A549 (cell line): ENCODE results near the gene JMJD8. TPM values are rescaled to one million over a fixed set of nuclear protein-coding genes. Genes with fewer than 3 reads are reported as not detected.
A peak's percentile ranks its signal among the peaks of the same experiment; 100 is the strongest.

Experiments used
- ATAC-seq, 2 experiments: fragments of 200-7000 bp in 1 of 2; fragments of >200 bp in 1 of 2; cut with Nextera tagmentation in 1 of 2; cut with Tn5 transposase in 1 of 2; 3 replicates each; pipeline versions ENCODE4 v1.8.0 to v1.9.1; 2018 to 2020; ENCODE audit warnings: mild to moderate bottlenecking in 1 of 2, moderate library complexity in 1 of 2
- CTCF ChIA-PET: fragments of 300-600 bp; sonication (Branson Sonifier 250); formaldehyde crosslinking; extraction: SDS; loops from one replicate; lab custom pipeline; 2021; ENCODE audit warnings: antibody characterized with exemption, inconsistent platforms; lab: Yijun Ruan, JAX
- POLR2A ChIA-PET: fragments of 350-600 bp; formaldehyde crosslinking; extraction: SDS; loops from one replicate; lab custom pipeline; 2021; ENCODE audit warnings: antibody characterized with exemption, inconsistent platforms; lab: Yijun Ruan, JAX
- DNase-seq, 2 experiments: peaks; one replicate each; pipeline versions ENCODE4 v3.0.0 to v3.0.0-alpha.2; 2011 to 2016; ENCODE audit warnings: low read depth in 1 of 2, low spot score in 1 of 2
- FAIRE-seq: peaks from 2 replicates; lab custom pipeline; 2011; peaks lifted over from hg19 to GRCh38; lab: Jason Lieb, UNC
- H3K27ac ChIP-seq, 2 experiments: fragments of >200 bp; sonication (Bioruptor Twin); formaldehyde crosslinking; 3 replicates each; pipeline ENCODE4 v1.5.1; 2016 to 2017
- H3K4me1 ChIP-seq: fragments of >200 bp; sonication (Bioruptor Twin); formaldehyde crosslinking; 3 replicates; pipeline ENCODE4 v1.6.1; 2016
- H3K4me2 ChIP-seq: fragments of >200 bp; sonication (Bioruptor Twin); formaldehyde crosslinking; 3 replicates; pipeline ENCODE4 v1.6.1; 2016
- H3K4me3 ChIP-seq: fragments of >200 bp; sonication (Bioruptor Twin); formaldehyde crosslinking; 3 replicates; pipeline ENCODE4 v1.5.1; 2016
- H3K9me3 ChIP-seq: fragments of >200 bp; sonication (Bioruptor Twin); formaldehyde crosslinking; 3 replicates; pipeline ENCODE4 v1.6.1; 2016
- BHLHE40 ChIP-seq: IDR thresholded peaks from 2 replicates; pipeline ENCODE4 v1.6.1; 2012; ENCODE audit warnings: low read depth, low read length, inconsistent platforms
- CBX2 ChIP-seq: fragments of 200-600 bp; sonication (generic); IDR thresholded peaks from 2 replicates; pipeline ENCODE4 v1.6.1; 2016; ENCODE audit warnings: low read depth, mild to moderate bottlenecking, borderline replicate concordance
- CBX8 ChIP-seq: fragments of 200-600 bp; sonication (generic); IDR thresholded peaks from 2 replicates; pipeline ENCODE4 v1.6.1; 2016
- CEBPB ChIP-seq, 2 experiments: fragments of >200 bp in 1 of 2; sonication (Bioruptor Twin) in 1 of 2; formaldehyde crosslinking in 1 of 2; IDR thresholded peaks; 2 replicates each; pipeline ENCODE4 v1.6.1; 2012 to 2016
- CHD4 ChIP-seq: fragments of 200-600 bp; sonication (generic); IDR thresholded peaks from 2 replicates; pipeline ENCODE4 v1.6.1; 2016; ENCODE audit warnings: antibody characterized with exemption, mild to moderate bottlenecking, borderline replicate concordance
- EHF ChIP-seq: fragments of 250-450 bp; sonication (Bioruptor Pico); IDR thresholded peaks from 2 replicates; pipeline ENCODE4 v1.5.0; 2020; ENCODE audit warnings: mild to moderate bottlenecking
- FOSB ChIP-seq: fragments of 250-450 bp; sonication (Bioruptor Pico); IDR thresholded peaks from 2 replicates; pipeline ENCODE4 v1.5.0; 2020; ENCODE audit warnings: mild to moderate bottlenecking, moderate library complexity
- GATA3 ChIP-seq: IDR thresholded peaks from 2 replicates; pipeline ENCODE4 v1.6.1; 2012; ENCODE audit warnings: borderline replicate concordance
- HDAC2 ChIP-seq: fragments of 200-600 bp; sonication (generic); IDR thresholded peaks from 2 replicates; pipeline ENCODE4 v1.6.1; 2016
- HEYL ChIP-seq: fragments of 250-450 bp; sonication (Bioruptor Pico); IDR thresholded peaks from 2 replicates; pipeline ENCODE4 v1.8.0; 2021; ENCODE audit warnings: mild to moderate bottlenecking, moderate library complexity
- HOXA7 ChIP-seq: fragments of 250-450 bp; sonication (Bioruptor Pico); IDR thresholded peaks from 2 replicates; pipeline ENCODE4 v1.5.0; 2020; ENCODE audit warnings: mild to moderate bottlenecking, moderate library complexity
- HOXB13 ChIP-seq: fragments of 250-450 bp; sonication (Bioruptor Pico); IDR thresholded peaks from 2 replicates; pipeline ENCODE4 v1.5.0; 2020; ENCODE audit warnings: low read depth, mild to moderate bottlenecking, moderate library complexity
- HOXB5 ChIP-seq: fragments of 250-450 bp; sonication (Bioruptor Pico); IDR thresholded peaks from 2 replicates; pipeline ENCODE4 v1.5.0; 2020; ENCODE audit warnings: mild to moderate bottlenecking, moderate library complexity
- JUNB ChIP-seq: fragments of >200 bp; sonication (Bioruptor Twin); formaldehyde crosslinking; IDR thresholded peaks from 2 replicates; pipeline ENCODE4 v1.6.1; 2016
- KDM5A ChIP-seq: fragments of 200-600 bp; sonication (generic); IDR thresholded peaks from 2 replicates; pipeline ENCODE4 v1.6.1; 2016; ENCODE audit warnings: antibody characterized with exemption, mild to moderate bottlenecking
- MAFK ChIP-seq: fragments of 450-650 bp; IDR thresholded peaks from 2 replicates; pipeline ENCODE4 v1.6.1; 2014; ENCODE audit not compliant: partially characterized antibody
- MAX ChIP-seq: IDR thresholded peaks from 2 replicates; pipeline ENCODE4 v1.6.1; 2012
- MAZ ChIP-seq: fragments of 150-350 bp; IDR thresholded peaks from 2 replicates; pipeline ENCODE4 v1.6.1; 2014; ENCODE audit warnings: antibody characterized with exemption, low read depth, low read length, borderline replicate concordance
- PHF8 ChIP-seq: fragments of 200-600 bp; sonication (generic); IDR thresholded peaks from 2 replicates; pipeline ENCODE4 v1.6.1; 2016; ENCODE audit warnings: low read depth, mild to moderate bottlenecking, antibody characterized with exemption, moderate library complexity, borderline replicate concordance
- POLR2AphosphoS2 ChIP-seq: conservative IDR thresholded peaks from 2 replicates; pipeline ENCODE4 v1.6.1; 2012; ENCODE audit warnings: low read length, improper control_type of control experiment, inconsistent platforms
- RAD21 ChIP-seq, 2 experiments: fragments of >200 bp in 1 of 2; sonication (Bioruptor Twin) in 1 of 2; formaldehyde crosslinking in 1 of 2; IDR thresholded peaks in 1 of 2; conservative IDR thresholded peaks in 1 of 2; 2 replicates in 1 of 2; 3 replicates in 1 of 2; pipeline ENCODE4 v1.6.1; 2012 to 2018; ENCODE audit warnings: inconsistent platforms in 1 of 2
- RARB ChIP-seq: fragments of 250-450 bp; sonication (Bioruptor Pico); IDR thresholded peaks from 2 replicates; pipeline ENCODE4 v1.8.0; 2021; ENCODE audit warnings: mild to moderate bottlenecking, moderate library complexity
- RCOR1 ChIP-seq: fragments of 150-350 bp; IDR thresholded peaks from 2 replicates; pipeline ENCODE4 v1.6.1; 2014; ENCODE audit warnings: antibody characterized with exemption, low read length, low read depth
- REST ChIP-seq: fragments of 200-600 bp; sonication (generic); IDR thresholded peaks from 2 replicates; pipeline ENCODE4 v1.6.1; 2016; ENCODE audit warnings: antibody characterized with exemption, mild to moderate bottlenecking, moderate library complexity
- RFX5 ChIP-seq: fragments of 450-650 bp; IDR thresholded peaks from 2 replicates; pipeline ENCODE4 v1.7.1; 2014; ENCODE audit warnings: antibody characterized with exemption, mild to moderate bottlenecking, moderate library complexity
- RNF2 ChIP-seq: fragments of 200-600 bp; sonication (generic); IDR thresholded peaks from 2 replicates; pipeline ENCODE4 v1.6.1; 2016; ENCODE audit warnings: low read depth, mild to moderate bottlenecking, antibody characterized with exemption, moderate library complexity, borderline replicate concordance
- SMC3 ChIP-seq: fragments of >200 bp; sonication (Bioruptor Twin); formaldehyde crosslinking; IDR thresholded peaks from 3 replicates; pipeline ENCODE4 v1.6.1; 2018; ENCODE audit warnings: inconsistent platforms
- SREBF2 ChIP-seq: fragments of 450-650 bp; IDR thresholded peaks from 2 replicates; pipeline ENCODE4 v1.6.1; 2014; ENCODE audit warnings: mild to moderate bottlenecking, moderate library complexity
- ZC3H11A ChIP-seq: fragments of 450-650 bp; IDR thresholded peaks from 2 replicates; pipeline ENCODE4 v1.6.1; 2014; ENCODE audit warnings: antibody characterized with exemption, mild to moderate bottlenecking
- ZFP36 ChIP-seq: fragments of 450-650 bp; IDR thresholded peaks from 2 replicates; pipeline ENCODE4 v1.6.1; 2014; ENCODE audit warnings: borderline replicate concordance; ENCODE audit not compliant: partially characterized antibody
- WGBS: methylation state at CpG from one replicate; pipeline ENCODE4 v1.1.6; 2017; ENCODE audit errors: missing lambda C conversion rate; 5-methylcytosine and 5-hydroxymethylcytosine counted together
- polyA plus RNA-seq, 4 experiments: library from polyadenylated mRNA; depleted of rRNA in 3 of 4; stranded (reverse); fragments of >200 nt; fragmentation: RNase III in 1 of 4; extraction: RNeasy Plus Mini Kit Qiagen cat#74134 plus additional on column Dnase treatment in 1 of 4; gene quantifications; 2 replicates in 3 of 4; 3 replicates in 1 of 4; pipeline ENCODE4 v1.2.3, GENCODE V29; 2011 to 2017
- TF ChIP-seq, protein P1 (sequence below): IDR thresholded peaks from 2 replicates; pipeline ENCODE4 v1.6.1; 2012
- TF ChIP-seq, protein P2 (sequence below): fragments of 250-450 bp; sonication (Bioruptor Pico); IDR thresholded peaks from 2 replicates; pipeline ENCODE4 v1.5.0; 2020; ENCODE audit warnings: low read depth, mild to moderate bottlenecking, moderate library complexity
- TF ChIP-seq, protein P3 (sequence below): fragments of >200 bp; sonication (Bioruptor Twin); formaldehyde crosslinking; IDR thresholded peaks from 3 replicates; pipeline ENCODE4 v1.6.1; 2016
- TF ChIP-seq, protein P4 (sequence below): fragments of 450-650 bp; IDR thresholded peaks from 2 replicates; pipeline ENCODE4 v1.6.1; 2014; ENCODE audit warnings: antibody characterized with exemption

The JMJD8 gene
- polyA plus RNA-seq, 2 of the 4 experiments (the other 2 are of a cell fraction), result 37.5 to 72.6 TPM

- Histone ChIP-seq H3K27ac (peak within 1 kb of the TSS; percentile 90 to 93), H3K4me1 (peaks cover 11% of the 10 kb centered on the region), H3K9me3 (no peaks in the 10 kb centered on the region), H3K4me2 (peak within 1 kb of the TSS; percentile 97), H3K4me3 (peak within 1 kb of the TSS; percentile 98)
- WGBS, result 4% methylated on average over 14 of the region's 78 CpGs
- ChIA-PET CTCF (interaction anchor here (0.6 to 13.5 kb wide), 22 partner anchors 8 to 943 kb away, joined by 3 to 105 read pairs (median 5); partner anchors contain the start of genes METTL26, RHBDL1, STUB1 and WDR24), POLR2A (no interaction called here)
- ATAC-seq, result peak; percentile 81 to 94
- FAIRE-seq, result no peak
- peak; percentile 63 to 93 for DNase-seq
- TF ChIP-seq HOXA7 (CRISPR knock-in tag) (no peak), MAZ (peak; percentile 98), CBX8 (no peak), CEBPB (IDR thresholded peaks at IDR 0.05) (no peak), RFX5 (no peak; the same call in 1 of the 2 replicates), RCOR1 (no peak), HOXB13 (no peak), KDM5A (no peak; the same call in 1 of the 2 replicates), HDAC2 (no peak), FOSB (CRISPR knock-in tag) (no peak), BHLHE40 (no peak), CHD4 (no peak), PHF8 (peak; percentile 73; the same call in 1 of the 2 replicates), SREBF2 (no peak), HEYL (CRISPR knock-in tag) (no peak), JUNB (no peak), MAX (peak; percentile 85), ZC3H11A (no peak), RARB (CRISPR knock-in tag) (no peak), POLR2AphosphoS2 (no peak), CBX2 (no peak), ZFP36 (no peak), HOXB5 (CRISPR knock-in tag) (no peak), REST (no peak), EHF (CRISPR knock-in tag) (no peak), RAD21 (conservative IDR thresholded peaks at IDR 0.05 in 1 of 2, IDR thresholded peaks at IDR 0.05 in 1 of 2) (peak in 1 of 2 experiments; percentile 51; a peak in 4 of 5 replicates), GATA3 (no peak), MAFK (no peak), SMC3 (peak; percentile 78), RNF2 (0 out of 2 replicates have a peak, but pooled peaks have one; percentile 36)
- TF ChIP-seq, protein P1, sequence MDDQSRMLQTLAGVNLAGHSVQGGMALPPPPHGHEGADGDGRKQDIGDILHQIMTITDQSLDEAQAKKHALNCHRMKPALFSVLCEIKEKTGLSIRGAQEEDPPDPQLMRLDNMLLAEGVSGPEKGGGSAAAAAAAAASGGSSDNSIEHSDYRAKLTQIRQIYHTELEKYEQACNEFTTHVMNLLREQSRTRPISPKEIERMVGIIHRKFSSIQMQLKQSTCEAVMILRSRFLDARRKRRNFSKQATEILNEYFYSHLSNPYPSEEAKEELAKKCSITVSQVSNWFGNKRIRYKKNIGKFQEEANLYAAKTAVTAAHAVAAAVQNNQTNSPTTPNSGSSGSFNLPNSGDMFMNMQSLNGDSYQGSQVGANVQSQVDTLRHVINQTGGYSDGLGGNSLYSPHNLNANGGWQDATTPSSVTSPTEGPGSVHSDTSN, result peak; percentile 42; the same call in 1 of the 2 replicates
- TF ChIP-seq, protein P2, sequence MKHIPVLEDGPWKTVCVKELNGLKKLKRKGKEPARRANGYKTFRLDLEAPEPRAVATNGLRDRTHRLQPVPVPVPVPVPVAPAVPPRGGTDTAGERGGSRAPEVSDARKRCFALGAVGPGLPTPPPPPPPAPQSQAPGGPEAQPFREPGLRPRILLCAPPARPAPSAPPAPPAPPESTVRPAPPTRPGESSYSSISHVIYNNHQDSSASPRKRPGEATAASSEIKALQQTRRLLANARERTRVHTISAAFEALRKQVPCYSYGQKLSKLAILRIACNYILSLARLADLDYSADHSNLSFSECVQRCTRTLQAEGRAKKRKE (CRISPR knock-in tag), result no peak
- TF ChIP-seq, protein P3, sequence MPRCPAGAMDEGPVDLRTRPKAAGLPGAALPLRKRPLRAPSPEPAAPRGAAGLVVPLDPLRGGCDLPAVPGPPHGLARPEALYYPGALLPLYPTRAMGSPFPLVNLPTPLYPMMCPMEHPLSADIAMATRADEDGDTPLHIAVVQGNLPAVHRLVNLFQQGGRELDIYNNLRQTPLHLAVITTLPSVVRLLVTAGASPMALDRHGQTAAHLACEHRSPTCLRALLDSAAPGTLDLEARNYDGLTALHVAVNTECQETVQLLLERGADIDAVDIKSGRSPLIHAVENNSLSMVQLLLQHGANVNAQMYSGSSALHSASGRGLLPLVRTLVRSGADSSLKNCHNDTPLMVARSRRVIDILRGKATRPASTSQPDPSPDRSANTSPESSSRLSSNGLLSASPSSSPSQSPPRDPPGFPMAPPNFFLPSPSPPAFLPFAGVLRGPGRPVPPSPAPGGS, result peak; percentile 76; the same call in 2 of the 3 replicates
- TF ChIP-seq, protein P4, sequence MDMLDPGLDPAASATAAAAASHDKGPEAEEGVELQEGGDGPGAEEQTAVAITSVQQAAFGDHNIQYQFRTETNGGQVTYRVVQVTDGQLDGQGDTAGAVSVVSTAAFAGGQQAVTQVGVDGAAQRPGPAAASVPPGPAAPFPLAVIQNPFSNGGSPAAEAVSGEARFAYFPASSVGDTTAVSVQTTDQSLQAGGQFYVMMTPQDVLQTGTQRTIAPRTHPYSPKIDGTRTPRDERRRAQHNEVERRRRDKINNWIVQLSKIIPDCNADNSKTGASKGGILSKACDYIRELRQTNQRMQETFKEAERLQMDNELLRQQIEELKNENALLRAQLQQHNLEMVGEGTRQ, result no peak
Measured at GRCh38 chr16:667780-668518, 16.2 kb downstream of the JMJD8 start, which contains the start of gene RHOT2. RHOT2 (plus strand) TSS chr16:668132; CDS start chr16:668200, 68 bp downstream.
